Activated B cell treated with CpG ODN at 0.5 μM for 24 hours (primary cell): ENCODE measurements around the gene FALEC. TPM values are rescaled to one million over a fixed set of nuclear protein-coding genes. Genes with fewer than 3 reads are reported as not detected.
A peak's percentile ranks its signal among the peaks of the same experiment; 100 is the strongest.

Source experiments
- ATAC-seq: fragments of 200-7000 bp; cut with Tn5 transposase; one replicate; pipeline ENCODE4 v1.10.0; 2021; ENCODE audit warnings: low read depth, mild to moderate bottlenecking, moderate library complexity
- CTCF ChIA-PET: fragments of 350-600 bp; sonication (Branson Sonifier 250); formaldehyde crosslinking; loops from one replicate; lab custom pipeline; 2021; ENCODE audit warnings: antibody characterized with exemption; lab: Charles Lee
- POLR2A ChIA-PET: fragments of 350-600 bp; sonication (Branson Sonifier 250); formaldehyde crosslinking; loops from one replicate; lab custom pipeline; 2021; ENCODE audit warnings: antibody characterized with exemption; lab: Charles Lee
- DNase-seq: peaks from one replicate; pipeline ENCODE4 v3.0.0; 2022
- H3K27ac Mint-ChIP-seq: one replicate; pipeline ENCODE4 v1.8.0; 2020; ENCODE audit warnings: mixed read lengths
- H3K27me3 Mint-ChIP-seq: one replicate; pipeline ENCODE4 v1.8.0; 2021; ENCODE audit warnings: mixed read lengths
- H3K36me3 Mint-ChIP-seq: one replicate; pipeline ENCODE4 v1.8.0; 2021; ENCODE audit warnings: low read depth, mixed read lengths
- H3K4me1 Mint-ChIP-seq: one replicate; pipeline ENCODE4 v1.8.0; 2021; ENCODE audit warnings: mixed read lengths
- H3K4me3 Mint-ChIP-seq: one replicate; pipeline ENCODE4 v1.8.0; 2020; ENCODE audit warnings: mild to moderate bottlenecking, mixed read lengths
- H3K9me3 Mint-ChIP-seq: one replicate; pipeline ENCODE4 v1.8.0; 2020; ENCODE audit warnings: mixed read lengths
- intact Hi-C: fragments of 100-400 bp; cut with micrococcal nuclease; formaldehyde crosslinking; loops from one replicate; pipeline ENCODE4 v1.15.1; 2024
- total RNA-seq: library from RNA; stranded (reverse); gene quantifications from 2 replicates; pipeline ENCODE4 v1.2.3, GENCODE V29; 2022
- TF ChIP-seq, protein P1 (sequence below): fragments of 200-600 bp; IDR thresholded peaks from one replicate; pipeline ENCODE4 v1.8.0; 2022; ENCODE audit warnings: antibody characterized with exemption, mild to moderate bottlenecking

The FALEC gene
- total RNA-seq, 1 donor from 2014 or later, result 1.1 TPM

DNA sequence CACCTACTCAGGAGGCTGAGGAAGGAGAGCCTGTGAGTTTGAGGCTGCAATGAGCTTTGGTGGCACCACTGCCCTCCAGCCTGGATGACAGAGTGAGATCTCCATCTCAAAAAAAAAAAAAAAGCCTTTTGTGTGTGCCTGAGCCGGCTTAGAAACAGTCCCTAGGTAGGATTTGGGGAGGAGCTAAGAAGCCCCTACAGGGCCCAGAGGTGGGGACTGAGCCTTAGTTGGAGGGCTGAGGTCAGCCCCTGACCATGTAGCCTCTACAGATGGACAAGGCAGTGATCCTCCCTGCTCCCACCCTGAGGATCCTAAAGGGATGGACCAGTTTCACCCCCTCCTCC lies 36.2 kb downstream of the FALEC start:
- H3K4me1 Mint-ChIP-seq, result peaks cover 24% of the 10 kb centered on the region
- CTCF ChIA-PET, result interaction anchor here (1.6 kb wide), 1 partner anchor 16 kb away, joined by 3 read pairs; no protein-coding TSS in a partner anchor
- H3K9me3 Mint-ChIP-seq, result no peaks in the 10 kb centered on the region
- H3K4me3 Mint-ChIP-seq, result no peak overlapping the region
- H3K27me3 Mint-ChIP-seq, result peaks cover 15% of the 10 kb centered on the region
- no peak overlapping the region for H3K27ac Mint-ChIP-seq
- no peak for ATAC-seq
- no peak for DNase-seq
- POLR2A ChIA-PET, result interaction anchor here (0.5 to 1.0 kb wide), 2 partner anchors 8 to 379 kb away, joined by 3 to 5 read pairs; no protein-coding TSS in a partner anchor
- intact Hi-C loops, result no loop called here
- TF ChIP-seq, protein P1, sequence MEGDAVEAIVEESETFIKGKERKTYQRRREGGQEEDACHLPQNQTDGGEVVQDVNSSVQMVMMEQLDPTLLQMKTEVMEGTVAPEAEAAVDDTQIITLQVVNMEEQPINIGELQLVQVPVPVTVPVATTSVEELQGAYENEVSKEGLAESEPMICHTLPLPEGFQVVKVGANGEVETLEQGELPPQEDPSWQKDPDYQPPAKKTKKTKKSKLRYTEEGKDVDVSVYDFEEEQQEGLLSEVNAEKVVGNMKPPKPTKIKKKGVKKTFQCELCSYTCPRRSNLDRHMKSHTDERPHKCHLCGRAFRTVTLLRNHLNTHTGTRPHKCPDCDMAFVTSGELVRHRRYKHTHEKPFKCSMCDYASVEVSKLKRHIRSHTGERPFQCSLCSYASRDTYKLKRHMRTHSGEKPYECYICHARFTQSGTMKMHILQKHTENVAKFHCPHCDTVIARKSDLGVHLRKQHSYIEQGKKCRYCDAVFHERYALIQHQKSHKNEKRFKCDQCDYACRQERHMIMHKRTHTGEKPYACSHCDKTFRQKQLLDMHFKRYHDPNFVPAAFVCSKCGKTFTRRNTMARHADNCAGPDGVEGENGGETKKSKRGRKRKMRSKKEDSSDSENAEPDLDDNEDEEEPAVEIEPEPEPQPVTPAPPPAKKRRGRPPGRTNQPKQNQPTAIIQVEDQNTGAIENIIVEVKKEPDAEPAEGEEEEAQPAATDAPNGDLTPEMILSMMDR, result no peak
- H3K36me3 Mint-ChIP-seq, result no peaks in the 10 kb centered on the region

- no peak overlapping the region for H3K4me3 Mint-ChIP-seq
- peaks cover 11% of the 10 kb centered on the region for H3K27me3 Mint-ChIP-seq
- no peak overlapping the region for H3K27ac Mint-ChIP-seq
- TF ChIP-seq, protein P1, result no peak
- H3K9me3 Mint-ChIP-seq, result no peaks in the 10 kb centered on the region
- peak; percentile 18 for ATAC-seq
- CTCF ChIA-PET, result interaction anchor here (1.6 kb wide), 1 partner anchor 15 kb away, joined by 3 read pairs; no protein-coding TSS in a partner anchor
- no peaks in the 10 kb centered on the region for H3K36me3 Mint-ChIP-seq
- intact Hi-C loops, result no loop called here
- POLR2A ChIA-PET, result interaction anchor here (0.5 kb wide), 1 partner anchor 378 kb away, joined by 5 read pairs; no protein-coding TSS in a partner anchor
- peaks cover 24% of the 10 kb centered on the region for H3K4me1 Mint-ChIP-seq
- no peak for DNase-seq
These were observed 36.8 kb downstream of the FALEC start for GRCh38 chr1:150552128-150552910.

GRCh38 chr1:150552911-150553289 lies 37.3 kb downstream of the FALEC start:
- Mint-ChIP-seq H3K4me1 (peaks cover 24% of the 10 kb centered on the region), H3K4me3 (no peak overlapping the region), H3K9me3 (no peaks in the 10 kb centered on the region), H3K27me3 (peaks cover 11% of the 10 kb centered on the region), H3K27ac (no peak overlapping the region), H3K36me3 (no peaks in the 10 kb centered on the region)
- POLR2A ChIA-PET, result interaction anchor here (1.0 kb wide), 1 partner anchor 20 kb away, joined by 3 read pairs; no protein-coding TSS in a partner anchor
- ATAC-seq, result no peak
- no peak for DNase-seq
- CTCF ChIA-PET, result no interaction called here
- TF ChIP-seq, protein P1, result no peak
- intact Hi-C loops, result no loop called here

GRCh38 chr1:150553392-150554085 lies 38.0 kb downstream of the FALEC start:
- ATAC-seq (no peak), DNase-seq (no peak)
- intact Hi-C loops, result no loop called here
- no peaks in the 10 kb centered on the region for H3K9me3 Mint-ChIP-seq
- TF ChIP-seq, protein P1, result no peak
- H3K4me3 Mint-ChIP-seq, result no peak overlapping the region
- no peak overlapping the region for H3K27ac Mint-ChIP-seq
- H3K4me1 Mint-ChIP-seq, result peaks cover 21% of the 10 kb centered on the region
- CTCF ChIA-PET, result no interaction called here
- H3K36me3 Mint-ChIP-seq, result no peaks in the 10 kb centered on the region
- POLR2A ChIA-PET, result interaction anchor here (1.0 kb wide), 1 partner anchor 19 kb away, joined by 3 read pairs; no protein-coding TSS in a partner anchor
- H3K27me3 Mint-ChIP-seq, result peaks cover 9% of the 10 kb centered on the region

GRCh38 chr1:150554086-150554452 lies 38.5 kb downstream of the FALEC start:
- peaks cover 21% of the 10 kb centered on the region for H3K4me1 Mint-ChIP-seq
- DNase-seq, result no peak
- no peaks in the 10 kb centered on the region for H3K9me3 Mint-ChIP-seq
- CTCF ChIA-PET, result no interaction called here
- no peak for ATAC-seq
- no peak overlapping the region for H3K27ac Mint-ChIP-seq
- TF ChIP-seq, protein P1, result no peak
- intact Hi-C loops, result no loop called here
- H3K4me3 Mint-ChIP-seq, result no peak overlapping the region
- no peaks in the 10 kb centered on the region for H3K36me3 Mint-ChIP-seq
- peaks cover 8% of the 10 kb centered on the region for H3K27me3 Mint-ChIP-seq
- POLR2A ChIA-PET, result interaction anchor here (0.5 to 1.3 kb wide), 3 partner anchors 19 to 75 kb away, joined by 3 to 5 read pairs (median 4); partner anchors contain the start of gene ENSA
